ENCODE data around the gene ZCCHC9.
"Not testable (repeated sequence)": the region's sequence is repeated elsewhere in the genome, so short reads cannot be mapped to it uniquely, and the experiment has no call there.

The ZCCHC9 gene

GRCh38 chr5:81308836-81309235 is 7.4 kb downstream of the ZCCHC9 start:
- DNase-seq = no peak

DNA sequence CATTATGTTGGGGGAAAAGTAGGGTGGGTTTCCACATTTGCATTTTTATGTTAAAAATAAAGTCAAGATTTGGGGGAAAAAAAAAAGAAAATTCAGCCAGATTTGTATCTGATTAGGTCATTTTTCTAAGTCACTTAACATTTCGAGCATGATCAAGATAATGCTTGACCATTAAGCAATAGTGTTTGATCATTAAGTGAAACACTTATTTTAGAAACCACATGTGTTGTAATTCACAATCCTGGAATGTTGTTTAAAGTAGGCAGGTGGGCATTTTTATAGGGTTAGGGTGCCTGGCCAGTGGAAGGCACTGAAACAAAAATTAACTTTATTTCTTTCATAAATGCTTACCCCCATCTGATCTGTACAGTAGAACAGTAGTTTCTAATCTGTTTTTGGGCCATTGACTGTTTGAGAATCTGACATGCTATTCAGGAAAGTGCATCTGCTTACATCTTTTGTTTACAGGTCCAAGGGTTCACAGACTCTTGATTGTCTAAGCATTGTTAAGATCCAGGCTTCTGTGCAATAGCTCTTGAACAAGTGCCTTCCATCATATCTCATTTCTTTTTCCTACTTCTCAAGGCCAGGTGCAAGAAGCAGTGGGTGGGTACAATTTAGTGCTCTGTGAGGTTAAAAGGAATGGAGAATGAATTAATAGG is 9.1 kb downstream of the ZCCHC9 start:
- no peak for DNase-seq

DNA sequence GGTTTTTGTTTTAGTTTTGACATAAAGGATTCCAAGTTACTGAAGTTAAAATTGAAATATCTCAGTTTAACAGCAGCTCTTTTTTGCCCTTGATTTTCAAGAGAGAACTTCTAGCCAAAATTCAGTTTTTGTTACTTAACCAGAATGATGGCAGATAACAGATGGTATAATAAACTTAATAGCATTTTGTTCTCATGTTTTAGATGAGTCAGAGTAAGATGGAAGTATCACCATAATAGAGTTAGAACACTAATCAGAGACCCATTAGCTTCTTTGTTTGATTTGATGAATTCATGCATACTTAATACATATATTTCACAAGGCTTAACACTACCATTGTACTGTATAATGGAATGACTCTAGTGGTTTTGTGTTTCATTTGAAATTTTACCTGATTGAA is 11.9 kb downstream of the ZCCHC9 start:
- no peak for DNase-seq

DNA sequence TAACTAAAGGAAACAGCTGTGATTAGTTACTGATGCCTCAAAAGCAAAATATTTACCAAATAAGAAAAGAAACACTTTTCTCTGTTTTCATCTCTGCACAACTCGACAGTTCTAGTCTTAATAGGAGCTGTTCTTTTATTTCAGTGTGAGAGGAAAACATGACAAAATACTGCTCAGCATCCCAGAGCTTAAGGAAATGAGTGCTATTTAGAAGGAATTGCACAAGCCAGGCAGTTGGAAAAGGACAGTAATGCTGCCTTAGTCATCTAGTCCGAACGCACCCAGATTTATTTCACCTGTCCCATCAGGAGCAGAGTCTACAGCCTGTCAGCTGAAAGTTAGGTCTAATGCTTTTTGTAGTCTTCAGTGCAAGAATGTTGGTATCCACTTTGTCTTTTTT is 12.3 kb downstream of the ZCCHC9 start:
- no peak for DNase-seq

DNA sequence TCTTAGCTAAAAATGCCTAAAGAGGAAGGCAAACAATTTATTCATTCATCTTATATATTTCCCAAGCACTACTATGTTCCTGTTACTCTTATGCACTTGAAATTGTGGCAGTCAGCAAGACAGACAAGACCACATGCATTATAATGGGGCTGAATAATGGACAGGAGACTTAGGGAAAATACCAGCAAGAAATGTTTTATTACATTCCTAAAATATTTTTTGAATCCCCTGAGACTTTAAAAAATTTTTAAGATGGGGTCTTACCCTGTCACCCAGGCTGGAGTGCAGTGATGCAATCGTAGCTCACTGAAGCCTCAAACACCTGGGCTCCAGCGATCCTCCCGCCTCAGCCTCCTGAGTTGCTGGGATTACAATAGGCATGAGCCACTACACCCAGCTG is 13.2 kb downstream of the ZCCHC9 start:
- no peak for DNase-seq

- DNase-seq = no peak
These were observed 13.9 kb downstream of the ZCCHC9 start for GRCh38 chr5:81315336-81315735.

DNA sequence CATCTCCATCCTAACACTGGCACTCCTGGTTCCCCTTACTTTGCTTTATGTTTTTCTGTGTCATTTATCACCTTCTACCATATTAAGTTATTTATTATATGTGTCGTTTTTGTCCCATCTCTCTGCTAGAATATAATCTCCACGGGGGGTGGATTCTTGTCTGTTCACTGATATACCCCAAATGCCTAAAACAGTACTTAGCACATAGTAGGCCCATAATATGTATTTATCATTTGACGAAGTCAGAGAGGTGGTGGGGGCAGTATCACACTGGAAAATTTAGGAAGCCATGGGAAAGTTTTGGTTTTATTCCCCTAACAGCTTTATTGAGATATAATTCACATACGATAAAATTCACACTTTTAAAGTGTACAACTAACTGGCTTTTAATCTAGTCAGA is 14.4 kb downstream of the ZCCHC9 start:
- DNase-seq = no peak

DNA sequence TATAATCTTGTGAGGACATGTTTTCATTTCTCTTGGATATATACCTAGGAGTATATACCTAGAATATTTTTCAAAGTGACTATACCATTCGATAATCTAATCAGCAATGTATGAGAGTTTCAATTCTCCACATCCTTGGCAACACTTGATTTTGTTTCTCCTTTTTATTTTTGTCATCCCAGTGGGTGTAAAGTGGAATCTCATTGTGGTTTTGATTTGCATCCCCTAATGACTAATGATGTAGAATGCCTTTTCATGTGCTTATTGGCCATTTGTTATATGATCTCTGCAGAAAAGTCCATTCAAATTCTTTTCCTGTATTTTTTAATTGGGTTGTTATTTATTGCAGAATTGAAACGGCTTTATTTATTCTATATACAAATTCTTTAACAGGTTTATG is 15.2 kb downstream of the ZCCHC9 start:
- no peak for DNase-seq

- no peak for DNase-seq
These were observed 16.1 kb downstream of the ZCCHC9 start for GRCh38 chr5:81317536-81317935.

DNA sequence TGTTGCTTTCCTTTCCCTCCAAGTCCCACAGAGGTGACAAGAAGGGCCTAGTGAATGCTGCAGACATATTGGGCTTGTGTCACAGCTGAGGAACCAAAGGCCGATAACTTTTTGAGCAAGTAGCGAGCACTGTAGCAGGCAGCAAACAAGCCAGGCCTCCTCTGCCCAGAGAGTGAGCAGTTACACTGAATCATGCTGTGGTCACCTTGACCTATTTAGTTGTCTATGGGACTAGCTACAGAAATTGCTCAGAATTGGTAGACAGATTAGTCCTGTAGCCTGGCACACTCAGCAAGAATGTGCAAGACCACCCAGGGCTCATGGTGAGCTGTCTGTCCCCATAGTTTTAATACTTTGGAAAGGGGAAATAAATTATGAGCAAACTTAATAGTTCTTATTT is 25.2 kb downstream of the ZCCHC9 start:
- no peak for DNase-seq

- no peak for DNase-seq
These were observed 33.1 kb downstream of the ZCCHC9 start for GRCh38 chr5:81334304-81335061.

- DNase-seq = no peak
These were observed 34.6 kb downstream of the ZCCHC9 start for GRCh38 chr5:81335946-81336345.

GRCh38 chr5:81336556-81336955 is 35.2 kb downstream of the ZCCHC9 start:
- DNase-seq = no peak

GRCh38 chr5:81337803-81338202 is 36.4 kb downstream of the ZCCHC9 start:
- no peak for DNase-seq

GRCh38 chr5:81338213-81338612 is 36.8 kb downstream of the ZCCHC9 start:
- not testable (repeated sequence) for DNase-seq

- DNase-seq = no peak
These were observed 43.3 kb downstream of the ZCCHC9 start for GRCh38 chr5:81344736-81345135.

GRCh38 chr5:81345411-81346003 is 44.1 kb downstream of the ZCCHC9 start:
- DNase-seq = no peak

GRCh38 chr5:81349161-81349560 is 47.8 kb downstream of the ZCCHC9 start:
- no peak for DNase-seq

DNA sequence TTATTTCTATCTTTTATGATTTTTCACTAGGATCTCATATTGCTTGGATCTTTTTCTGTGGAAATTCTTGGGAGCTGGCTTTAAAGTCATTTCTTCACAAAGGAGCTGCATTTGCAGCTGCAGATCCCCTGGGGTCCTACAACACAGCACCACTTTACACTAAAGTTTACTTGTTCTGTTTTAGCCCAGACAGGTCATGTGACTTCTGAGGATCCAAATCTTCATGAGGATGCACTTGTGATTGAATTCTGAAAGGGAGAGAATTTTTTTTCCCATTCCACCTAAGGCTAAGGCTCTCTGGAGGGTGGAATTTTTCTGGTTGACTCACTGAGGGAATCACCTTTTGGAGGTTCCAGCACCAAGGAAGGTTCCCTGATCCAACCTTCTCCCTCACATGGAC is 49.1 kb downstream of the ZCCHC9 start:
- no peak for DNase-seq

- no peak for DNase-seq
These were observed 51.8 kb downstream of the ZCCHC9 start for GRCh38 chr5:81353189-81353588.

GRCh38 chr5:81354093-81354492 is 52.7 kb downstream of the ZCCHC9 start:
- no peak for DNase-seq

DNA sequence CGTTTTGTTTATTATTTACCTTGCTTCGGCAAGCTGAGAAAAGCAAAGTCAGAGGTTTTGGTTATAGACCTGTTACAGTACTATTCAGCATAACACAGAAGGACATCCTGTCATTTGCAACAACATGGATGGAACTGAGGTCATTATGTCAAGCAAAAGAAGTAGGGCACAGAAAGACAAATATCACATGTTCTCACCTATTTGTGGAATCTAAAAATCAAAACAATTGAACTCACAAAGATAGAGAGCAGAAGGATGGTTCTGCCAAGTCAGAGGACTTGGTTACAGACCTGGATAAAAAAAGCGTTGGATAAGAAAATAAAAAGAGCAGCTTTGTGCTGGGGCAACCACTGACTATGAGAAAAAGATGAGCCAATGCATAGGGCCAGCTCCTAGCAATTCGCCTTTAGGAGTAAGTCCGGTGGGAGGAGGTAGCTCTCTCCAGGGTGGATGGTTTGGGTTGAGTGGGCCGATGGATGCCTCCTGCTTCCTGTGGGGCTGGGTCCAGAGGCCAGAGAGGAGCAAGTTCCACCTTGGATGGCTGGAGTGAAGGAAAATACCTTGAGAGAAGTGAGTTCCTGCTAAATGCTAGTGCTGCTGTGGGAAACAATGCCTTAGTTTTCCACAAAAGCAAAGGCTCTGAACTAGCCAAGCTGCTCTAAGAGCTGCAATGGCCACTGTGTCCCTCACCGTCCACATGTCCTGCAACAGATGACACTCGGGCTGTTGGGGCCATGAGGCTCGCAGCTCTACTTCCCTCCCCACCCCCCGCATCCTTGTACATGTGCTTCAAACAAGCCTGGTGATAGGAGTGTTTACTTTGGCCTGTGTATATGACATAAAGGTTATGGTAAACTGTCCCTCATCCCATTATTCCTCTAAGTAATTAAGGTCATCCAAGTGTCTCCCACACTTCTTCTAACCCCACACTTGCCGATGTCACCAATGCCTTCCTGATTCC is 54.2 kb downstream of the ZCCHC9 start:
- DNase-seq = no peak

- DNase-seq = no peak
These were observed 57.7 kb downstream of the ZCCHC9 start for GRCh38 chr5:81359108-81359507.
